Measurements from ENCODE around the gene SIAH1.

DNA sequence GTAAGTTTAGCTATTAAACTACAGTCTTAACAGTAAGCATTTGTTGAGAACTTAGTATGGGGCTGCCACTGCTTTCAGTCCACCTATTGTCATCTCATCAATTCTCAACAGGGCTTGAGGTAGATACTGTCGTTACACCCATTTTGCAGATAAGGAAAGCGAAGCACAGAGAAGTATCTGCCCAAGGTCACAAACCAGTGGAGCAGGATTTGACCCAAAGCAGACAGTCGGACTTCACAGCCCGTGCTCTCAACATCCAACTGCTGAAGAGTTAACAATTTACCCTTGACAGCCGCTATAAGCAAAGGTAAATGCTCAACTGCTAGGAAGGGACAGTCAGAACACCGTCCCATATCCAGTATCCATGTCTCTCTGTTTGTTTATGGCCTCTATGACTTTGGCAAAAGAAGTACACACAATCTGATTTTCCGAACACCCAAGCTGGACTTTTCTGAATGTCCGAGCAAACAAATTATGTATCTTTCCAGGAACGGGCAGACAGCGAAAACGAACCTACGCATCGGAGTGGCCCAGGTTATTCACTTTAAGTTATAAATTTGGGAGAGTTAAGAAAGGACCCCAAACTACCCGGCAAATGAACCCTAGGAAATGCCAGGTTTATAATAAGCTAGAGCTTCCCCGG is 1.2 kb downstream of the SIAH1 start:
- TF ChIP-seq CTCF (conservative IDR thresholded peaks at IDR 0.05): no peak
- TF ChIP-seq EZH2 (IDR thresholded peaks at IDR 0.05; ENCODE audit: low read depth): no peak

All from PC-9 (cell line).